COLO668 (cell line): Measurements from ENCODE around the gene TPR.
"Not testable (repeated sequence)": the region's sequence is repeated elsewhere in the genome, so short reads cannot be mapped to it uniquely, and the experiment has no call there.

Experiments
- DNase-seq: peaks from one replicate; lab custom pipeline; 2025; ENCODE audit not compliant: unreplicated experiment; lab: John Stamatoyannopoulos, UW

The TPR gene

DNA sequence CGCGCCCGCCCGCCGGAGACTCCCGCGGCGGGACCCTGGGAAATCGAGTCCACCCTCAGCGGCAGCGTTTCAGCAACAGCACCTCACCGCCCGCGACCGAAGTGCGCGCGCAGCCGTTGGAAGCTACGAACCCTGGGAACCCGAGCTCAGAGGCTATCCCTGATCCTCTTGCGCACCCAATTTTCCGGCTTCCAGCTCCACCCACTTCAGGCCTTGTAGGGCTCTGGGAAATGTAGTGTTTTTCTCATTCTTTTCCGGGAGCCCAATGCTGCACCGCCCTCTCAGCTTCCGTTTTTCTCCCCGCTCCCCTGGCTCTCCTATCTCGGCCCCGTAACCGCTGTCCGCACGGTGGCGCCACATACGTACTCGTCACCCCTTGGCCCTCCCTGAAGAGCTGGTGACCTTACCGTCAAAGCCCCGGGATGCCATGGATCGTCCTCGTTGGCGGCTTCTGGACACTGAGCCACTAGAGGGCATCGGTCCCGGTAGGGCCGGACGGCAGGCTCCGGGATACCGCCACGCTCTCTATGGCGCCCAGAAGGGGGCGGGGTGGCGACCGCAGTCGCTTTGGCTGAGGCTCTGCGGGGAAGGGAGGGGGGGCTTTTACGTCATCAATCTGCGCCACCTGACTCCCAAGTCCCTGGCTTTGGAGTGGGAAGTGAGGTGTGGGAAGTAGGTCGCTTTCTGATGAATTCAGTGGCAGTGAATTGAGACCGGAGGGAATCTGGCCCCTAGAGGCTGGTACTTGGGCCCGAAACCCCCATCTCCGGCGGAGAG lies at the start of gene TPR, which contains the start of gene ODR4:
Gene TPR (minus strand): TSS at position 102 of the 777 bp plus-strand sequence. CDS start 225 bp downstream, outside the sequence.
Gene ODR4 (plus strand): TSS at position 687 of the 777 bp plus-strand sequence. CDS start 3,948 bp downstream, outside the sequence.
- DNase-seq: peak; percentile 99

DNA sequence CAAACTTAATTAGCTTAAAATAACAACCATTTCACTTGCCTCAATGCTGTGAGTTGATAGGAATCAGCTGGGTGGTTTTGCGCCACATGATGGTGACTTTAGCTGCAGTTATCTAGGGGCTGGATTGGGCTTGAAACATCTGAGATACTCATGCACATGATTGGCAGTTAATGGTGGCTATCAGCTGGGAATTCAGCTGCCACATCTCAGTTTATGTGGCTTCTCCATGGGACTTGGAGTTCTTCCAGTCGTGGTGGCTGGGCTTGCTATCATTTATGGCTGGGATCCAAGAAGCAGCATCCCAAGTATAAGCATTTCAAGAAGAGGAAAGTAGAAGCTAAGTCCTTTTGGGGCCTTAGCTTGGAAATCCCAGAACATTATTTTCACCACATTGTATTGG lies 49.5 kb upstream of the TPR start:
- DNase-seq: no peak

DNA sequence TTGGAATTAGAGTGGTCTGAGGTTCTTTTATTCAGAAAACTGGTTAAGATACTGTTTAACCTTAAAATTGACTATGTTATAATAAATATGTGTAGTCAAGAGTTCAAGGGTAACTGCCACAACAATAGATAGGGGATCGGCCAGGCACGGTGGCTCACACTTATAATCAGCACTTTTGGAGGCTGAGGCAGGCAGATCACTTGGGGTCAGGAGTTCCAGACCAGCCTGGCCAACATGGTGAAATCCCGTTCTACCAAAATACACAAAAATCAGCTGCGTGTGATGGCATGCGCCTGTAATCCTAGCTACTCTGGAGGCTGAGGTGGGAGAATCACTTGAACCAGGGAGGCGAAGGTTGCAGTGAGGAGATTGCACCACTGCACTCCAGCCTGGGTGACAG lies 46.4 kb upstream of the TPR start:
- no peak for DNase-seq

DNA sequence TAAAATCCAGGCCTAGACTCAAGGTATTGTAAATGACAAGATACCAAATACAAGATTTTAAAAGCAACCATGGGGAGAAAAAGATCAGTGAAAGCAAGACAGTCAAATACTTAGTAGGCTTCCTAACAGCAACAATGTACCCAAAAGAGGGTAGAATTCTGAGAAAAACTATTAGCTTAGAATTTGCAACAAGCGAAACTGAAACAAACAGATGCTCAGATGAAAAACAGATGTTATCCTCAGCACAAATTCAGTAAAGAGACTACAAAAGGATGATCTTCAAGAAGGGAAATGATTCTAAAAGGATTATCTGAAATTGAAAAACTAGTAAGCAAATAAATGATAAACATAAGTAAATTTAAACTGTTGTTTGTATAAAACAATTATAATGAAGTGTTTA lies 45.9 kb upstream of the TPR start:
- no peak for DNase-seq

DNA sequence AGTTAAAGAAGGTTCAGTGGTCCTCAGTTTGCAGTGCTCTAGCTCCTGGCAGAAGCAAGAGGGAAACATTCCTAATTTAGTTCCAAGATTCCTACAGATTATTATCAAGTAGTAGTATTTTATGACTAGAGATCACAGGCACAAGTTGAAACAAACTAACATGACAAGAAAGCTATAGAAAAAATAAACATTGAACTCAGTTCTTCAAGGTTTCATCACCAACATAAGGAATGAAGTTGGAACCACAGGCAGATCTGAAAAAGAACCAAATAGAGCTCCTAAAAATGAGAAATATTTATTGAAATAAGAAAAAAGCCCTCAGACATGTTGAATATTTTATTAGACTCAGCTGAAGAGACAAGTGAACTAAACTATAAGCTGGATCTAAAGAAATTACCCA lies 45.3 kb upstream of the TPR start:
- DNase-seq: no peak

DNA sequence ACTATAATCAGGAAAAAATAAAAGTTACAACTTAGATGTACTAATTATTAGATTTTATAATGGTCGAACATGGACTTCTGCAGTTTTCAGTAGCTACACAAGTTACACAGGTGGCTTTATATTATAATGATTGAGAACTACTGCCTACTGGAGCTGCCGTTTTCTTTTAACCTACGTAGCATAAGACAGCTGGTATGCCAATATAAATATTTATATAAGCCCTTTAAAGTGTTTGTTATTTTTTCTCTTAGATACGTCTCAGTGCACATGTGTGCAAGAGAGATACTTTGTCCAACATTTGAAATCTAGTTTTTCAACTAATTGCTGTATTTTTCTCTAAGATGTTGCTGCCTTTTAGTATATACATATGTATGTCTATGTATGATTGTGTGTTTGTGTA lies 43.5 kb upstream of the TPR start:
- no peak for DNase-seq

DNA sequence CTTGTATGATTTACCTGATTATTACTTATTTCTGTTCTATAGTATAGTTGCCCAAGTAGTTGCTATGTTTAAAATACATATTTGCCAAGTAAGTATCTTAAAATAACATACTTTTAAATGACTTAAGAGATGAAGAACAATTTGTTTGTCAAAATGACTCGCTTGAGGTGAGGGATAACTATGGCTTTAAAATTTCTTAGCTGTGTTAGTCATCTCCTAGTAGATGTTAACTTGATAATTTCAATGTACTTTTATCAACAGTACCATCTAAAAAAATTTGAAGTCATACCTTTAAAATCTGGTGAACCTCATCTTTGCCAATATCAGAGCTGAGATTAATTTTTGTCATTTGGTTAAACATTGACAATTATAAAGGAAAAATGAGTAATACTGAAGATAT lies 38.3 kb upstream of the TPR start:
- no peak for DNase-seq

DNA sequence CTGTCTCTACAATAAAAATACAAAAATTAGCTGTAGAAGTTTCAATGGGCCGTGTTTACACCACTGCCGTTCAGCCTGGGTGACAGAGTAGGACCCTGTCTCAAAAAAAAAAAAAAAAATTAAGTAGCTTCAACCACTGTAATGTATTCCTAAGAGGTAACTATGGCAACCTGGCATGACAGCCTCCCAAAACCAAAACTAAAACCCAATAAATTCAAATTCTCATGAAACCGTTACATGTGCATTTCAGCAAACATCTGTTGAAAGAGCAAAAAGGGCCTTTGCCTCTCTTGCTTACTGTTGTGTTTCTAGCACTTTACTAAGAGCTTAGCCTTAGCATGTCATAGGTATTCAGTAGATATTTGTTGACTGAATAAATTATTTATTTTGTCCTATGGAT lies 34.0 kb upstream of the TPR start:
- DNase-seq: no peak

DNA sequence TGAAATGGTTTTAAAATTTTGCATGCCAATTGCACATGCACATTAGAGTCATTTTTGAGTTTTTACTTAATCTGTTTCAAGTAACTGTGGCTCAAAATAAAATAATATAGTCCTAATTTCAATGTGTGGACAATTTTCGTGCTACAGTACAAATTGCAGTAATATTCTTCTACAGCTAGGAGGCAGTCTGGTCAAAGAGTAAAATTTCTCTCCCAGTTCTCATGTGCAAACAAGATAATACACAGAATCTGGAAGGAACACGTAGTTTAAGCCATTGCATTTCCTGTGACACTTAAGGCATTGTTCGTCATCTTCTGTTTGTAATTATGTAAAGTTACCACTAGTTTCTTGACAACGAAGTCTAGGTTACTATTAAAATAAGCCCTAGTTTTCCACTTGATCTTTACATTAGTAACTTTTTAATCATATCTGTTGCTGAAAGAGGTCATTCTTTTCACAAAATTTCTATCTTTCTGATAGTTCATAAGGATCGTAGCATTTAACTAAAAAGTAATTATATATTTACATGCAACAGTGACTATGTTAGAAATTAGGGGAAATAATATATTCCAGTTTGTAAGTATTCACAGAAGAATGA lies 29.5 kb upstream of the TPR start:
- no peak for DNase-seq

DNA sequence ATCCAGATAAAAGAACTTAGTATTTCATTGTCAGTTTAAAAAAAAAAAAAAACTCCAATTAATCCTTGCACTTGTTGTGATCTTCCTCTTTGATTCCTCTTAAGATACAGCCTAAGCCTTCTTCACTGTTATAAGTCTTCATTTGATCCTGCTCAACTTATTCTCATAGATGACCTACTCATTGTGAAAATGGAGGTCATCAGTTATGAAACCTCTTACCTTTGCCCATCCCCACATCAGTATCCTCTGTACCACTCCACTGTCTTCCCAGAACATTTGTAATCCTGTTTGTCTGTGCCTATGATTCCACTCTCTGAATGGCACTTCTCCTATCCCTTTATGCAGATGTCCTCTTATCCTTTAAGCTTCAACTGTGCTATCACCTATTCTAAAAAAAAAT lies 28.6 kb upstream of the TPR start:
- DNase-seq: no peak

DNA sequence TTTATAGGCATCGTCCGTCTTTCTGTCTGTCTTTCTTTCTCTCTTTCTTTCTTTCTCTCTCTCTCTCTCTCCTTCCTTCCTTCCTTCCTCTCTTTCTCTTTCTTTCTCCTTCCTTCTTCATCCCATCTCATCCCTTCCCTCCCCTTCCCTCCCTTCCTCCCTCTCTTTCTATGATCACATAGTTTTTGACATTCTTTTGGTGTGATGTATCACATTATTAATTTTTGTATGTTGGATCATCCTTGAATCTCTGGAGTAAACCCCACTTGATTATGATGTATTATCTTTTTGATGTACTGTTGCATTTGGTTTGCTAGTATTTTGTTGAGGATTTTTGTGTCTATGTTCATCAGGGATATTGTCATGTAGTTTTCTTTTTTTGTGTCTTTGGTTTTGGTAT lies 26.4 kb upstream of the TPR start:
- DNase-seq: not testable (repeated sequence)

DNA sequence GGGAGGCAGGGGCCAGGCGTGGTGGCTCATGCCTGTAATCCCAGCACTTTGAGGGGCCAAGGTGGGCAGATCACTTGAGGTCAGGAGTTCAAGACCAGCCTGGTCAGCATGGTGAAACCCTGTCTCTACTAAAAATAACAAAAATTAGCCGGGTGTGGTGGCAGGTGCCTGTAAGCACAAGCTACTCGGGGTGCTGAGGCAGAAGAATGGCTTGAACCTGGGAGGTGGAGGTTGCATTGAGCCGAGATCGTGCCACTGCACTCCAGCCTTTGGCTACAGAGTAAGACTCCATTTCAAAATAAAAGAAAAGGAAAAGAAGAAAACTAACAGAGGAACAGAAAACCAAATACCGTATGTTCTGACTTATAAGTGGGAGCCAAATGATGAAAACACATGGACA lies 17.7 kb upstream of the TPR start:
- DNase-seq: not testable (repeated sequence)

DNA sequence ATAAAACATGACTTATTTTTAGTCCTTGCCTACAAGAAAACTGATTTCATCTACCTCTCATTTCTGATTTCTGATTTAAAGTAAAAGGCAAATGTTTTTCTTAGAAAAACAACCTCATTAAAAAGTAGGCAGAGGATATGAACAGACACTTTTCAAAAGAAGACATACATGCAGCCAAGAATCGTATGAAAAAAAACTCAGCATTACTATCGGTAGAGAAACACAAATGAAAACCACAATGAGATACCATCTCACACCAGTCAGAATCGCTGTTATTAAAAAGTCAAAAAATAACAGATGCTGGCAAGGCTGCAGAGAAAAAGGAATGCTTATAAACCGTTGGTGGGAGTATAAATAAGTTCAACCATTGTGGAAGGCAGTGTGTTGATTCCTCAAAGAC lies 16.8 kb upstream of the TPR start:
- DNase-seq: no peak

DNA sequence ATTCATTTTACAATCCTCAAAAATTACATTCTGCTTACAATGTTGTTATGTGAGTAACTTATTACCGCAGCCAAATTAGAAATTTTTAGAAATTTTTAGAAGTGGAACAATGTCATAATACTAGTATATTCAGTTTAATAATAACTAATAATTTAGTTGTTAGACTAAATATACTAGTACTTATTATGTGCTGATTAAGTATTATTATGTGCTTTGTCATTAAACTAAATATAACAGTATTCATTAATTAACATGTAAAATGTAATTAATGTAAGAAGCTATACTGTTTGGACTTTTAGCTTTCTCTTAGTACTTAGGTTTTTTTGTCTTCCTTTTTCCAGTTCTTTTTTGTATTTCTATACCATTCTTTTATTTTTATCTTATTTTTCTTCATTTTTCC lies 15.9 kb upstream of the TPR start:
- no peak for DNase-seq

DNA sequence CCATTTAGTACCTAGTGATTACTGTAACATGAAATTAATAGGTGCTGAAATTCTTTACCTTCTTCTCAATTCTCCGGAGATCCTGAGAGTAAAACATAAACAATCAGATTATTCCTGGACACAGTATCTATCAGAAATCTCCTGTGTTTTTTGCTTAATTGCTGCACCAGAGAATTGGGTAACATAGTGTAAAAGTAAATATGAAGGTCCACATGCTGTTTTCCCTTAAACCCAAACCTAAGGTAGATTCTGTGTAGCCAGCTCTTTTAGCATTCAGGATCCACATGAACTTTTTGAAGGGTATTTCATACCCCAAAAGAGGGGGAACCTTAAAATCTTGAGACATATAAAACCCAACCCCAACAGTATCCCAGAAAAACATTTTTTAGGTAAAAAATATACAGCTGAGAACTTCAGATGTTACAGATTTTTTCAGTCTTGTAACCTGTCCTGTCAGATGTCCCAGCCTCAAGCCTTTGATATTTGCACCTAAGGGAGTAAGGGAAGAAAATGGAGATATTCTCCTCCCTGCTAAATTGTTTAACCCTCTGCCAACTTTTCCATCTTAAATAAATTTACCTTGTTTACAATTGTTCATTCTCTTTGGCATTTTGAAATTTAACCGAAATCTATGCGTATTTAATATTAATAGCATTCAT lies 11.8 kb upstream of the TPR start:
- DNase-seq: no peak

DNA sequence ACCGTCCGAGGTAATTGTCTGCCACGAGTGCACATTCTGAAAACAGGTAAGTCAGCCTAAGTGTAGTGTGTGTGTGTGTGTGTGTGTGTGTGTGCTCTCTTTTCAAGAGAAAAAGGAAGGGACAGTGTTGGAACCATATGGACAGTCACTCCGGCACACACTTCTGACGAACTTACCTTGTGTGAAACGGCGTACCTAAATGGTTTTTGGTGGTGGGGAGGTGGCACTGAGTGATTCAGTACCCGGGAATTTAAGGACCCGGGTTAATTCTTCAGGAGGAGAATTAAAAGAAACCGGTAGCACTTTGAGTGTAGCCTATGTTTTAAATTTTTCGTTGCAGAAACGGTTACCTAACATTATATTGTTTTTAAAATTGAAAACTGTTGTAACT lies 871 bp upstream of the TPR start:
- no peak for DNase-seq

DNA sequence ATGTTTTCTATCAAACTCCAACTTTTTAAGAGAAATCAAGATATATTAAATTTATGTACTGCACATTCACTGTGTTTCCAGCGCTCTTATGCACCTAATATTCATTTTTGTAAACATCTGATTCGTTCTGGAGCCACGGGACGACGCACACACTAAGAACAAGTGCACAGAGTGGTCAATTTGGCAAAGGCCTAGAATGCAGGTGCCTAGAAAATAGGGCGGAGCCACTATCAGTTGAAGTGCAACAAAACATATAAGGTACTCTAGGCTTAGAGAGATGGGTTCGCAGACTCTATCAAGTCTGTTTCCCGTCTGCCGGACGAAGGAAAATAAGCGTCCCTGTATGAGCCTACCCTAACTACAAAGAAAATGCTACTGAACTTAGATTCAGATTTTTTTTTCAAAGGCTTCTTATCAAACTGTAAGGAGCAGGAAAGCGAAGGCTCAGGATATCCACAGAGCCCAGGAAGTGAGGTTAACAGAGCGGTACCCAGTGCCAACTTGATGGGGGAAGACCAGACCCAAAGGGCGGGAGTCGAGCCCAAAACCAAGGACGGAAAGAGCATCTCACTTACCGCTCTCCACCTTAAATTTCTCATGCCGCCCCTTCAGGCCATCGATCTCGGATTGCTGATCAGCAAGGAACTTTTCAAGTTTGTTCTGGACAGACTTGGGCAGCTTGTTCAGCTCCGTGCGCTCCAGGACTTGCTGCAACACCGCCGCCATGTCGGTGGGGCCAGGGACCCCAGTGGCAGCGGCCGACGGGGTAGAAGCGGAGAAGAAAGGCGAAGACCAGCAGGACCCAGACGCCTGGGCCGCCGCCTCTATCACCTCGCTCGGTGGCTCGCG lies 526 bp downstream of the TPR start:
- DNase-seq: peak; percentile 44

DNA sequence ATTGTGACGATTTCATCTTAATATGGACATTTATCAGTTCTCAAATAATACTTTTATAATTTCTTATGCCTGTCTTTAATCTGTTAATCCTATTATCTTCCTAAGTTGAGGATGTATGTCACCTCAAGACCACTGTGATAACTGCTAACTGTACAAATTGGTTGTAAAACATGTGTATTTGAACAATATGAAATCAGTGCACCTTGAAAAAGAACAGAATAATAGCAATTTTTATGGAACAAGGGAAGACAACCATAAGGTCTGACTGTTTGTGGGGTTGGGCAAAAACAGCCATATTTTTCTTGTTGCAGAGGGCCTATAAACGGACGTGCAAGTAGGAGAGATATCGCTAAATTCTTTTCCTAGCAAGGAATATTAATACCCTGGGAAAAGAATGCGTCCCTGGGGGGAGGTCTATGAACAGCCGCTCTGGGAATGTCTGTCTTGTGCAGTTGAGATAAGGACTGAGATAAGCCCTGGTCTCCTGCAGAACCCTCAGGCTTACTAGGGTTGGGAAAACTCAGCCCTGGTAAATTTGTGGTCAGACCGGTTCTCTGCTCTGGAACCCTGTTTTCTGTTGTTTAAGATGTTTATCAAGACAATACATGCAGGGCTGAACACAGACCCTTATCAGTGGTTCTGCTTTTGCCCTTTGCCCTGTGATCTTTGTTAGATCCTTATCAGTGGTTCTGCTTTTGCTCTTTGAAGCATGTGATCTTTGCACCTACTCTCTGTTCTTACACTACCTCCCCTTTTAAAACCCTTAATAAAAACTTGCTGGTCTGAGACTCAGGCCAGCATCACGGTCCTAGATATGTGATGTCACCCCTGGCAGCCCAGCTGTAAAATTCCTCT lies 27.0 kb downstream of the TPR start:
- not testable (repeated sequence) for DNase-seq

DNA sequence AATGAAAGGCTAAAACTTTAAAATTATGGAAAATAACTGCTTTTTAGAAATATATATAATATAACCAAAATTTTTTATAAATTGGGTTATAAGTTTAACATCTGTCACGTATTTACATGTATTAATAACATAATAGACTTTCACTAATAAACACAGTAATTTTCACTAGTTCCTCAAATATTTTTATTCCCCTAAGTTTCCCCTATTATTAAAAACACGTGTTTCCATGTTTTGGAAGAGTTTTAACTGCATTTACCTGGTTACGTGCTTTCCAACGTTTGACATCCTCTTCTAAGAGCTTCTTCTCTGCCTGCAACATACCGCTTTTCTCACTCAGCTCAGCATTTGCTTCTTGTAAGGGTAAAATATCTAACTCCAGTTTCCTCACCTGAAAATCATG lies 34.3 kb downstream of the TPR start:
- no peak for DNase-seq

DNA sequence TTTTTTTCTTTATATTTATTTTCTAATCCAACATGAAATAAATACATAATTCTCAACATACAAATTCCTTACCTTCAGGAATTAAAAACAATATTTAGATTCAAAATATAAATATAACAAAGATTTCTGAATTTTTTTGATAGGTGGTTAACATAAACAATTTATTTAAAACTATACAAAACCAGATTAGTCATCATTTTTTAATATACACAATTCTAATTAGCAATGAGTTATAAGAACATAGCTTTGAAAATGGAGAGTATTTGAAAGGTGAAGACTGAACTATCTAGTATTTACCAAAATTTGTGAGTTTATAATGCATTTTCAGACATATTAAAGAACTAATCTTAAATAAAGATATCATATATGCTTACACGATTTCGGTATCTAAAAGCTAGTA lies 37.5 kb downstream of the TPR start:
- DNase-seq: no peak
